GM19351 (cell line): ENCODE data around the gene TCEAL9.
"Not testable (repeated sequence)": the region's sequence is repeated elsewhere in the genome, so short reads cannot be mapped to it uniquely, and the experiment has no call there.

ENCODE experiments used
- ATAC-seq: cut with Tn5 transposase; IDR thresholded peaks from one replicate; pipeline ENCODE4 v1.9.1; 2021; ENCODE audit warnings: mild to moderate bottlenecking, moderate library complexity; ENCODE audit not compliant: unreplicated experiment

Gene TCEAL9

DNA sequence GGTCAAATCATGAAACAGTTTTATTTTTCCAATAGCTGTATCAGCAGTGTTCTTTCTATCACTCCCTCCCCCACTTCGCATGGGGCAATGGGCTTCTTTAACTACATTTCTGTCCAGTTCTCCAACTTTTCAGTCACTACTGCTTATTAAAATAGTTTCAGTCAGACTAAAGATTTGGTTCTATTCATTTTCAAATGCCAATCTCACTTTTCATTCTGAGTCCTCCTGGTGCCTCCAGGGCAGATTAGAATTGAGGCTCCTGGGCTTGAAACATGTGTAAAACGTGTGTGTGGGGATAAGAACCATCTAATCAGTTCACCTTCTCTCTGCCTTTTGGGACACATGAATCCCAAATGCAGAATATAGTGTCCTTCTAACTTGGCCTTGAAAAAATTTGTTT, 16.6 kb downstream of the TCEAL9 start:
- ATAC-seq: no peak

DNA sequence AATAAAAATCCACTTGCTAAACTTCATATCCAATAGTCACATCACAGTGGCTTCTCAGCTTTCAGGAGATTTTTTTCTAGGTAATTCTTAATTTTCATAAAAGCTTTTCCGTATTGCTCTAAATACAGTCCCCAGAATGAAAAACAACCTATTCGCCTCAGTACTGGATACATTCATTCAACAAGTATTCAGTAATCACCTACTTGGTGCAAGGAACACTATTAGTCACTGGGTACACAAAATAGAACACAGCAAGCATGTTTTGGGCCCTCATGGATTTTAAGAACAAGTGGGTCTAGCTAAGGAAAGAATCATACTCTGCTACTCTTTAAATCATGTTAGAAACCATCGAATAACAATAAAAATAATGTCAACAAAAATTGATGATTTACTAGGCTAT, 17.3 kb downstream of the TCEAL9 start:
- no peak for ATAC-seq

DNA sequence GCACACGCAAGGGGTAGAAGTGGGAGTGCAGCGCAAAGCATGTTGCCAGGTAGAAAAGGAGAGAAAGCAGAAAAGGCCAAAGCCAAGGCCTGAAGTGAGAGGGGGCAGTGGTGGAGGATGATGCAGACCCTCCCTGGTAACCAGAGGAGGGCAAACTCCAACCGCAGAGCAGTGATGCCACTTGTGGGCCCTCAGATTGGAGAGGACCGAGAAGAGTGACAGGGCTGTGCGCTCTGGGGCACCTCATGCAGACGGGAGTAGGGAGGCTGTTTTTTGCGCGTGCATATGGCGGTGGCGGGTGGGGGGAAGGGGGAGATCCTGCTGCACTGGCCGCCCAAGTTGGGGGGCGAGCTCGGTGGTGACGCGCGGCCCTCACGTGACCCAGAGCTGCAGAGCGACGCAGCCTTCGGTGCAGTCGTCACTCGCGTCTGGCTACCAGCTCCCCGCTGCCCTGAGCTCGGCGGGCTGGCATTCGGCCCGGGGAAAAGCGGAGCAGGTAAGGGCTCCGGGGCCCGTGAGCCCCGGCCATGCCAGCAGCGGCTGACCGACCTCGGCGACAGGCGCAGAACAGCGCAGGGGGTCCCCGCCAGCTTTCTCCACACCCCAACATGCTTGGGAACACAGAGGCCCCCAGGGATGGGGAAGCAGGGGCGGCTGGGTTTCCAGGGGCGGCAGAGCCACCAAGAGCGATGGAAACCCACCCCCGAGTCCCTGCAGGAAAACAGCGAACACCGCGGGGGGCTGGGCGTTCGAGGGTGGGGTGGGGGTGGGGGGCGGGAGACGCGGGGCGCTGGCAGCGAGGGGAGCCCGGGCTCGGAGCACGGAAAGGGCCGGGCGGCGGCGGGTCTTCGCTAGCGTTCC, 20.0 kb downstream of the TCEAL9 start, which contains the start of gene BEX3:
Gene BEX3, plus strand, starts transcription at position 421 of the 861 bp plus-strand sequence. CDS start 984 bp downstream, outside the sequence.
- ATAC-seq: no peak

DNA sequence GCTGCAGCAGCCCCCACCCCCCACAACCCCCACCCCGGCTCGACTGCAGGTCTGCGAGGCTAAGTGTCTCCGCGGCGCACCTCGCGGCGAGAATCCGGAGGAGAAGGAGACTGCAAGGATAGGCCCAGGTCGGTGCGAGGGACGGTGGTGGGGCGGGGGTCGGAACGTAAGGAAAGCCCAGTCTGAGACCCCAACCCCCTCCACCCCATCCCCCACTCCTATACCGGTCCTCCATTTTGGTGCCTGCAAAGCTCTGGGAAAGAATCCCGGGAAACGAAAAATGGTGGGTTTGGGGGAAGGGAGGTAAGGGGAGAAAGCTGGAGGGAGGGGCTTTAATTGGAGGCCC, 20.6 kb downstream of the TCEAL9 start:
- no peak for ATAC-seq

DNA sequence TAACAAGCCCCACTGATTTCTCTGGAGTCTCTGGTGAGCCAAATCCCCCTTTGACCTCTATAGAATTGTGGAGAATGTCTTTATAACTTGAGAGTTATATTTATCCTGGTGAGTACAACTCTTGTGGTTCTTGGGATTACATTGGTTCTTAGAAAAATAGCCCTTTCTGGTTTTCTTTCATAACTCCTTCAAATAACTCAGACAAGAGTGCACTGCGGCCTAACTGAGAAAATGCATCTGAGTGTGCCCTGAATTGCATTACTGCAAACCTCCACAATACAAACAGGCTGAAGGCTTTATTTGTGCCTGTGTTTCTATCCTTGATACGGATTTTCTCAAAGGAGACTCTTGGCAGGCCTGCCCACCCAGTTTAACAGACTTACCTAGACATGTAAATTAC, 22.7 kb downstream of the TCEAL9 start:
- ATAC-seq: no peak

DNA sequence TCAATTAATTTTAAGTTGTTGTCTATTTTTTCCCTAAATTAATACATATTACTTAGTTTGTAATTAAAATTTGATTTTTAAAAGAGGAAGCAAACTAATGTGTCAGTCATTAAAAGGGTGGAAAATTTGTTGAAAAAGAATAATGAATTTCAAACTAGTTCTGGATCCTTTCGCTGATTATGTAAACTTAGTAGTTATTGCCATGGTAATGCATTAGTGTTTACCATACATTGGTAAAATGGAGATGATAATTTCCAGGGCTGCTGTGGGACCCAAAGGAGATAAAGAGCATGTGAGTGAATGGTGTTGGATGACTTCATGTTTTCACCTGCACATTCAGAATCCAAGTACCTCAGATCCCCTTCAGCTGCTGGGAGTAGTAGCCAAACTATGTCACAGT, 26.6 kb downstream of the TCEAL9 start:
- no peak for ATAC-seq

DNA sequence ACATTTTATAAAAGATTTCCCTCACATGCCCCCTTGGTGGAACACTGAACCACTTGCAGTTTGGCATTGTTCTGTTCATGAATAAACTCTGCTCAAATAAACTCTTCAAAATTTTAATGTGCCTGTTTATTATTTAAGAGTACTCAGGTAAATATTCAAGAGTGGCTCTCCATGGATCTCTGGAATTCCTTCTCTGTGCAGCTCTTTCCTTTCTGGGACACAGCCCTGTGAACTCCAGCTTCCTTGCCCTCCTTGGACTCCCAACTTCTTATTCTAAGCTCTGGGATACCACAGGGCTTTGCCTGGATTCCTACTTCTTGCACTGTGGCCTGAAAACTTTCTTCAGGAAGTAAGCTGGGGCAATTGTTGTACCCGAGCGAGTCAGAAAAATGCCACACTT, 28.4 kb downstream of the TCEAL9 start:
- no peak for ATAC-seq

DNA sequence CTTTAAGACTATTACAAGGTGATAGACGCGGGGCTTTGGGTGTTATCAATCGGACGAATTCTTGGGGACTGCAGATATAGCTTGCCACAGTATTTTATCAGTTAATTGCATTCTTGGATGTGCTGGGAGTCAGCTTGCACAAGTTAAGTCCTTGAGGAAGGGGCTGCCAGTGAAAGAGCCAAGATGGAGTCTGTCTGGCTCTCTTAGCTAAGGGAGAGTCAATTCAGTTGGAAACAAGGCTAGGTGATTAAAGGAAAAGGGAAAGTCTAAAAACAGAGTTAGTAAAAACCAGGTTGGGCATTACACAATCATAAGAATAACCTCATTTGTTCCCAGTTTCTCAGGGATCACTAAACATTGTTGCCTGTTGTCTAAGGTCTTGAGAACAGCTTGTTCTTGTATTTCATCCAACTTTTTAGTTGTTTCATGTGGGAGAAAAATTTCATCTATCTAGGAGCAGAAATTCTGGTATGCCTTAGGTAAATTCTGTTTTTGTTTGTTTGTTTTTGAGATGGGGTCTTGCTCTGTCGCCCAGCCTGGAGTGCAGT, 29.1 kb downstream of the TCEAL9 start:
- not testable (repeated sequence) for ATAC-seq

DNA sequence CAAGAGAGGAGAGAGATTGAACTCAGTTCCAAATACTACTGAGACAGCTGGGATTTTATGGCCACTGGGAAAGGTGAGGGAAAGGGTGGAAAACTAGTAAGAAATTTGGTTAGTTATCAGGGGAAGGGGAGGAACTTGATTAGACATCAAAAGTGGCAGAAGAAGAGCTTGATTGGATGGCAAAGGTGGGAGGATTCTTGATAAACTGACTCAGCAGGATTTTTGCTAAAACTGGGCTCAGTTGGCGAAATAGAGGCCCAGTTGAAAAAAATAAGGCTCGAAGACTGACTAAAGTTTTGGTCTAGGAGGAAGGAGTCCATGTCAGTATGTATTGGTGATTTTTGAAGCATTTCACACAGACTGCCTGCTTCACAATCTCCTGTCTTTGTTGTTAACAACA, 30.0 kb downstream of the TCEAL9 start:
- no peak for ATAC-seq

DNA sequence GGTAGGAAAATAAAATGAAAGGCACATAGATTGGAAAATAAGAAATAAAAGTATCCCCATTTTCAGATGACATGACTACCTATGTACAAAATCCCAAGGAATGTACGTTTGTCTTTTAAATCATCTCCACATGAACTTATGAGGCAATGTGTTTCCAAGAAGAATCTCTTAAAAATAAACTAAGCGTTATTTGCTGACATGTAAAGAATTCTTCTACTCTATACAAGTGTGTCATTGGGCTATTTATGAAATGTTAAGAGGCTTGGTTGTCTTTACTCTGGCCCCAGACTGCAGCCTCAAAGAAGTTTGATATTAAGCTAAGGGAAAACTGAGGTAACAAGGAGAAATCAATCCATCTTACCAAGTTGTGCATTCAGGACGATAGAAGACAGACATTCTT, 37.2 kb downstream of the TCEAL9 start:
- ATAC-seq: no peak

DNA sequence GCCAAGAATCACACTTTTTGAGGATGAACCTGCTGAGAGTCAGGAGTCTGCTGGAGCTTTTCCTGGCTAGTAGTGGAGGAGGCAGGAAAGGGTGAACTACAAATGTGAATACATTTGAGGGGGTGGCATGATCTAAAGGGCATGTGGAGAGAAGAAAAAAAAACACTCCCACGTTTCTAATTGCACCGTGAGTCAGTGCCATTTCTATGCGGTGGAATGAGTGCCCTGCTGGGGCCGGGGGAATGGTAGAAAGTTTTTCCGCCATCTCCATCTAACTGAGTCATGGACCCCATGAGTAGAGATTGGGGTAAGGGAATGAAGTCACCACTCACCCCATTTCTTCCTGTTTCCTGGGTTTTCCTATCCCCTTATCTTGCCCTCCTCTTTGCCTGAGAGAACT, 39.9 kb downstream of the TCEAL9 start:
- ATAC-seq: no peak

DNA sequence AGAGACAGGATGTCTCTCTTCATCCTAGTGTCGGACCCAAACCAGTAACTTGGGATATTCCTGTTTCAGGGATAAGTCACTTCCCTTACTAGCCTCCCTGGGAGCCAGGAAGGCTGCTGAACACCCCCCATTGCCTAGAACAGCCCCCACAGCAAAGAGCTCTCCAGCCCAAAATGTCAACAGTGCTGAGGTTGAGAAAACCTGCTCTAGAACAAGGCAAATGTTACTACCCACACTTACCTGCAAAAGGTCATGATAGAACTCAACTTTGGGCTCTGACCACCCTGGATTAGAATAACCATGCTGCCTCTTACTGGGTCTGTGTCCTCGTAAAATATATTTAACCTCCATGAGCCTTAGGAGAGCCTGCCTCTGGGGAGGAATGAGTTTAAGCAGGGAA, 40.4 kb downstream of the TCEAL9 start:
- ATAC-seq: no peak

DNA sequence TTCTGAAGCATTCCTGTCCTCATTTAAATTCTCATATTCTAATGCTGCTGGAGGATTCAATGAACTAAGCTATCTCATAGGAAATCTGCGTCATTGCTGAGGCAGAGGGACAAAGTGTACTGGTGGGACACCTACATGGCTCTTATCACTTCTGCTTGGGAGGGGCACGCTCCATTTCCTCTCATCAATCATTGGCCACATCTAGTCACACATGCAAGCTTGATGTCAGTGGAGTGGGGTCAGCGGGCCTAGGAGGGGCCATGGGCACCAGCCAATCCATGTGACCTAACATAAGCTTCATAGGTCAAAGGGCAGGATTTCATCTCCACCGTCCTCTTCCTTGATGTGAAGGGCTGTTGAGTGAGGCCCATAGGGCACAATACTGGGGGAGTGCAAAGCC, 41.4 kb downstream of the TCEAL9 start:
- no peak for ATAC-seq

DNA sequence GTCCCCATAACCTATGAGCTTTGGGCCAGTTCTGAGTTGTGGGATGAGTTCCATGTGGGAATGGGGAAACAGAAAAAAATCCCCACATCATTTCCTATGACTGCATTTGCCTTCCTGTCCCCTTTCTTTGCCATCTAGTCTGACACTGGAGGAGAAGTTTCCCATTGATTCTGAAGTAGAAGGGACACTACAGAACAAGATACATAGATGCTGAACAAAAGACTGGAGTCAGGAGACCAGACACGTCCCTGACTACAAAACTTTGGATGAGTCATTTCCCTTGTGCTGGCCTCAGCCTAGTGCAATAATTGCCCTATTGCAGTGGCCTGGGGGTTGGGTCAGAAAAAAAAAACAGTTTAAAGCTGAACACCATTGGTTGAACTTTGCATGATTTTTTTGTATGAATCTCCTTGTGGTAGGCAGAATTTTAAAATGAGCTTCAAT, 42.1 kb downstream of the TCEAL9 start:
- no peak for ATAC-seq

DNA sequence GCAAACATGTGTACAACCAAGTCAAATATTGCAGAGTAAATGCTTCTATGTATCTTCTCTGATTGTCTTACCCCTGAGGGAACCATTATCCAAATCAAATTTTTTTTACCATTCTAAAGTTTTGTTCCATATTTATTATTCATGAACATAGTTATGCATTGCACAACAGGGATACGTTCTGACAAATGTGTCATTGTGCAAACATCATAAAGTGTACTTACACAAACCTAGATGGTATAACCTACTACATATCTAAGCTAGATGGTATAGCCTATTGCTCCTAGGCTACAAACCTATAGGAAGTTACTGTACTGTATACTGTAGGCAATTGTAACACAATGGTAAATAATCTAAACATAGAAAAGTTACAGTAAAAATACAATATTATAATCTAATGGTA, 43.4 kb downstream of the TCEAL9 start:
- ATAC-seq: no peak

DNA sequence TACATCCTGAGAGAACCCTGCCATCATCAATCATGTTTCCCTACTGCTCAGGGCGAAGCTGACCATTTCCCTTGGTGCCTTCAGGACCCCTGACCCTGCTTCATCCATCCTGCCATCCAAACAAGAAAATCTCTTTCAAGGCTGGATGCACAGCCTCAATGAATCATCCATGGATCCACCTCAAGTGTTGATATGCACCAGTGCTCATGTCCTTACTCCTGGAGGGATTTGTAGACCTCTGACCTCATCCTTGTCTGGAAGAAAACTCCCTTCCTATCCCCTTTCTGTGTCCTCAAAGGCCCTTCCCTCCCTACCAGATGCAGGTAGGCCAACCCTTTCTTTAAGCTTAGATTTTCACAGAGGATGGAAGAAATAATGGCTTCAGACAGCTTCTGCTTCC, 44.6 kb downstream of the TCEAL9 start:
- ATAC-seq: no peak

DNA sequence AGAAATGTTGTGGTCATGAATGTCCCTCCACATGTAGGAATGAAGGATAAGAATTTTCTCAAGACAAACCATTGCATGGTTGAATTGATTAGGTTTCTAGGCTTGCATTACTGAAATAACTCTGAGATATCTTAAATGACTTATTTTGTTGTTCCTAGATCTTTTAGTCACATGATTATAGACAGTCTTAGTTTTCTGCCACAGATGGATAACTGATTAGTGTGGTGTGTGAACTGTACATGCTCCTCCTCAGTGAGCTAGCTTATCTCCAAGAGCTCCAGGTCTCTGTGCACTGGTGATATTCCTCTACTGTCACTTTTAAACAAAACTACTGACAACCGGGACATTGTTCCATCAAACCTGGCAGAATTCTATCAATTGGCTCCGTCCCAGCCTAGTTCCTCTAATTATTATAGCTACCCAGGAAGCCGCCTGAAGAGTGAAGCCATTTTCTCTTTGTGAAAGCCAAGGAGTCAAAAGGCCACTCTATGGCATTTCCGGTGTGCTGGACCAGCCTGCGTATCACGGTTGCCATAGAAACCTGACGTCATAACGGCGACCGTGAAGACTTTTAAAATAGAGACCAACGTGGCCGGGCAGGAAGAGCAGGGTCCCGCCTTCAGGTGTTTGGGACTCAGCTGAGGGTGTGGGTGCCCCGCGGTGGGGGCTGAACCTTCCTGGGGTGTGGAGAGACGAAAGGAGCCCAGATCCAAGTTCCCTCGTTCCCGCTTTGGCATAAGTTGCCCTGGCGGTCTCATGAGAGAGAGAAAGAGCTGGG, 48.1 kb downstream of the TCEAL9 start:
- ATAC-seq: peak; percentile 97

DNA sequence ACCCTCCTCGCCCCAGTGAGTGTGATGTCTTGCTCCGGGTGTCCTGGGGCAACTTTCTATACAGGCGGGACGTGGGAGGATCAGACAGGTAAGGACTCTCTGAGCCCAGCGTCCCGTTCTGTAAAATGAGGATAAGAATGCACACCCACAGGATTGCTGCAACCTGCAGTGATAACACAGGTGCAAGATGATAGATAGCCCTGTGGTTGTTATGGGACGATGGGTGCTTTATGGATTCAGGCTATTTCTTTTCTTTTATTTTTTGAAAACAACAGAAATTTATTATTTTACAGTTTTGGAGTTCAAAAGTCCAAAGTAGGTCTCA, 48.7 kb downstream of the TCEAL9 start:
- no peak for ATAC-seq

DNA sequence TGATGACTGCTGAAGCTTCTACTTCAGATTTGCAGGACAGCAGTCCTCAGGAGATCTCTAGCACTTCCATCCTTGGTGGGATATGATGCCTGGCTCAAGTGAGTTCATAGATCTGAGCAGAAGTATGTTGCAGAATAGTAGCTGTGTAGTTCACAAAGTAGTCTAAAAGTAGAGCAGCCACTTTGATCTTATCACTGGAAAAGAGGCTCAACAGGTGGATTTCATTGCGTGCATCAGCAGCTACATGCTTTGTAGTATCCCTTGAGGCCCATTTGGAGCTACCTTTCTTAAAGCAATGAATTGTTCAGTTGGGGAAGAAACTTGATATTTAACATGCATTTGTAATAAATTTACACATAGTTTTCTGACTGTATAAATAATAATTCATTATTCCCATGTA, 50.0 kb downstream of the TCEAL9 start:
- ATAC-seq: no peak

DNA sequence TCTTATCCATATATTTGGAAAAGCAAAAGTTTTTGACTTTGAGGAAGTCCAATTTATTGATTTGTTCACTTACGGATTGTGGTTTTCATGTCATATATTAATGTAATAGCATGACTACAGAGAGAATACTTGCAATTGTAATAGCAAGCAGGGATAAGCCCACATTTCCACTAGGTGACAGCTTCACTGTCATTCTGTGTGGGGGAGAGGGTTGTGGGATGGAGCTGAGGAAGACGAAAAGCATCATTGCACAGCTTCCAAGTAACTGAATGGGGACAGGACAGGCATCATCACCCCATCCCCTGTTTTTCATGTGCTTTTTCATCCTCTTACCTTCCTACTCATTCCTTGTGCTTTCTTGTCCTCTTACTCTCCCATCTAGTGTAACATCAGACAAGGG, 51.5 kb downstream of the TCEAL9 start:
- no peak for ATAC-seq
